GM19467 (cell line): ENCODE results near the gene EFNB1.

Experiments used
- ATAC-seq: cut with Tn5 transposase; IDR thresholded peaks from one replicate; pipeline ENCODE4 v1.9.1; 2021; ENCODE audit warnings: mild to moderate bottlenecking, moderate library complexity; ENCODE audit not compliant: unreplicated experiment

The EFNB1 gene

GRCh38 chrX:68827256-68827655, 1.6 kb upstream of the EFNB1 start:
- ATAC-seq, result no peak

- ATAC-seq, result peak; percentile 41
Observed at GRCh38 chrX:68827848-68828624, 785 bp upstream of the EFNB1 start.

GRCh38 chrX:68829582-68830418, 979 bp downstream of the EFNB1 start:
- ATAC-seq, result no peak

GRCh38 chrX:68830419-68831404, 1.9 kb downstream of the EFNB1 start:
- no peak for ATAC-seq

- no peak for ATAC-seq
Observed at GRCh38 chrX:68831405-68832100, 2.7 kb downstream of the EFNB1 start.

- ATAC-seq, result no peak
Observed at GRCh38 chrX:68832101-68832416, 3.2 kb downstream of the EFNB1 start.

- no peak for ATAC-seq
Observed at GRCh38 chrX:68832516-68833447, 4.0 kb downstream of the EFNB1 start.

GRCh38 chrX:68833448-68833805, 4.6 kb downstream of the EFNB1 start:
- ATAC-seq, result no peak

GRCh38 chrX:68833855-68834331, 5.1 kb downstream of the EFNB1 start:
- no peak for ATAC-seq

GRCh38 chrX:68834371-68835103, 5.7 kb downstream of the EFNB1 start:
- ATAC-seq, result no peak

GRCh38 chrX:68835104-68835442, 6.3 kb downstream of the EFNB1 start:
- ATAC-seq, result no peak

- ATAC-seq, result no peak
Observed at GRCh38 chrX:68835468-68835867, 6.6 kb downstream of the EFNB1 start.

- ATAC-seq, result no peak
Observed at GRCh38 chrX:68837119-68837518, 8.3 kb downstream of the EFNB1 start.

GRCh38 chrX:68838571-68838910, 9.7 kb downstream of the EFNB1 start:
- no peak for ATAC-seq

GRCh38 chrX:68839771-68840170, 10.9 kb downstream of the EFNB1 start:
- ATAC-seq, result no peak

GRCh38 chrX:68840256-68840655, 11.4 kb downstream of the EFNB1 start:
- no peak for ATAC-seq

- ATAC-seq, result no peak
Observed at GRCh38 chrX:68841251-68842049, 12.6 kb downstream of the EFNB1 start.

GRCh38 chrX:68842351-68842750, 13.5 kb downstream of the EFNB1 start:
- ATAC-seq, result no peak
